Liver (tissue), 10 donors: Measurements from ENCODE around the gene CLIC5. TPM values are rescaled to one million over a fixed set of nuclear protein-coding genes. Genes with fewer than 3 reads are reported as not detected.

Experiments used
- DNase-seq: peaks from one replicate; pipeline ENCODE4 v3.0.0-alpha.2; 2017; ENCODE audit warnings: low spot score
- H3K27ac ChIP-seq, 2 donors: one replicate each; pipeline ENCODE4 v1.7.0; 2013; ENCODE audit warnings: inconsistent platforms in 2 of 2, low read length in 2 of 2, control low read depth in 1 of 2, low read depth in 1 of 2, mild to moderate bottlenecking in 1 of 2
- H3K27me3 ChIP-seq, 4 donors: one replicate each; pipeline versions ENCODE4 v1.6.1 to v1.7.0; 2013; ENCODE audit warnings: low read length in 3 of 4, inconsistent platforms in 1 of 4, mild to moderate bottlenecking in 1 of 4, moderate library complexity in 1 of 4; ENCODE audit not compliant: control insufficient read depth in 4 of 4, insufficient read depth in 4 of 4
- H3K36me3 ChIP-seq, 4 donors: one replicate each; pipeline versions ENCODE4 v1.6.1 to v1.7.0; 2013; ENCODE audit warnings: low read length in 3 of 4, mild to moderate bottlenecking in 3 of 4, low read depth in 1 of 4, moderate library complexity in 1 of 4; ENCODE audit not compliant: control insufficient read depth in 4 of 4, insufficient read depth in 3 of 4
- H3K4me1 ChIP-seq, 4 donors: one replicate each; pipeline versions ENCODE4 v1.6.1 to v1.7.0; 2013; ENCODE audit warnings: low read length in 3 of 4, mild to moderate bottlenecking in 3 of 4, moderate library complexity in 1 of 4; ENCODE audit not compliant: control insufficient read depth in 4 of 4, insufficient read depth in 4 of 4
- H3K4me3 ChIP-seq, 3 donors: one replicate each; pipeline versions ENCODE4 v1.6.1 to v1.7.0; 2013; ENCODE audit warnings: low read length in 3 of 3, control low read depth in 1 of 3, low read depth in 1 of 3, mild to moderate bottlenecking in 1 of 3
- H3K9ac ChIP-seq, 2 donors: one replicate each; pipeline ENCODE4 v1.7.0; 2013; ENCODE audit warnings: low read length in 2 of 2, mild to moderate bottlenecking in 2 of 2, moderate library complexity in 2 of 2, control low read depth in 1 of 2, low read depth in 1 of 2
- H3K9me3 ChIP-seq, 4 donors: one replicate each; pipeline versions ENCODE4 v1.6.1 to v1.7.0; 2013; ENCODE audit warnings: low read length in 3 of 4; ENCODE audit not compliant: control insufficient read depth in 4 of 4
- EGR1 ChIP-seq, 2 donors: IDR thresholded peaks; 2 replicates each; pipeline ENCODE4 v1.6.1; 2016 to 2018; ENCODE audit warnings: antibody characterized with exemption in 2 of 2, low read depth in 2 of 2
- FOXA1 ChIP-seq: IDR thresholded peaks from 2 replicates; pipeline ENCODE4 v1.6.1; 2016; ENCODE audit warnings: antibody characterized with exemption
- HNF4A ChIP-seq, 2 donors: conservative IDR thresholded peaks; 2 replicates each; pipeline ENCODE4 v1.6.1; 2016; ENCODE audit warnings: antibody characterized with exemption in 2 of 2, mild to moderate bottlenecking in 2 of 2
- HNF4G ChIP-seq: IDR thresholded peaks from 2 replicates; pipeline ENCODE4 v1.6.1; 2016; ENCODE audit warnings: antibody characterized with exemption
- JUND ChIP-seq, 2 donors: IDR thresholded peaks; 2 replicates each; pipeline ENCODE4 v1.6.1; 2016; ENCODE audit warnings: antibody characterized with exemption in 2 of 2
- YY1 ChIP-seq: IDR thresholded peaks from 2 replicates; pipeline ENCODE4 v1.6.1; 2016; ENCODE audit warnings: antibody characterized with exemption, mild to moderate bottlenecking
- WGBS: extraction: QIAGEN DNeasy Blood & Tissue Kit; methylation state at CpG from one replicate; pipeline ENCODE4 v1.1.7; 2013; 5-methylcytosine and 5-hydroxymethylcytosine counted together
- polyA plus RNA-seq, 2 donors: library from polyadenylated mRNA; stranded (reverse) in 1 of 2; unstranded in 1 of 2; fragments of 200-250 nt in 1 of 2; fragments of >200 nt in 1 of 2; fragmentation: Nextera tagmentation in 1 of 2; extraction: Ambion mirVana in 1 of 2; gene quantifications; one replicate each; pipeline versions ENCODE4 v1.2.1 to v1.2.3, GENCODE V29; 2013 to 2015
- small RNA-seq: library from RNA; depleted of rRNA; stranded (forward); fragments of <200 nt; gene quantifications from one replicate; pipeline ENCODE3, GENCODE V24; 2014
- total RNA-seq, 2 donors: library from RNA; depleted of rRNA; stranded (reverse); fragments of >200 nt; gene quantifications; one replicate each; pipeline ENCODE4 v1.2.3, GENCODE V29; 2014
- TF ChIP-seq, protein P1 (sequence below): IDR thresholded peaks from 2 replicates; pipeline ENCODE4 v1.6.1; 2016; ENCODE audit warnings: antibody characterized with exemption
- TF ChIP-seq, protein P2 (sequence below): IDR thresholded peaks from 2 replicates; pipeline ENCODE4 v1.6.1; 2016; ENCODE audit warnings: antibody characterized with exemption
- TF ChIP-seq, protein P3 (sequence below): IDR thresholded peaks from 2 replicates; pipeline ENCODE4 v1.6.1; 2016; ENCODE audit warnings: antibody characterized with exemption
- TF ChIP-seq, protein P4 (sequence below): fragments of 150-350 bp; IDR thresholded peaks from 2 replicates; pipeline ENCODE4 v1.5.1; 2017; ENCODE audit warnings: improper control_type of control experiment, low read depth, low read length; ENCODE audit not compliant: missing input control
- TF ChIP-seq, protein P5 (sequence below): IDR thresholded peaks from 2 replicates; pipeline ENCODE4 v1.6.1; 2016; ENCODE audit warnings: antibody characterized with exemption, mild to moderate bottlenecking
- donor health status: healthy.
- donor health status: healthy.
- donor health status: healthy.
- donor health status: healthy.
- donor health status: healthy.

Gene CLIC5
- total and polyA plus RNA-seq, 4 donors, result 0.05 to 0.33 (median 0.14) TPM

DNA sequence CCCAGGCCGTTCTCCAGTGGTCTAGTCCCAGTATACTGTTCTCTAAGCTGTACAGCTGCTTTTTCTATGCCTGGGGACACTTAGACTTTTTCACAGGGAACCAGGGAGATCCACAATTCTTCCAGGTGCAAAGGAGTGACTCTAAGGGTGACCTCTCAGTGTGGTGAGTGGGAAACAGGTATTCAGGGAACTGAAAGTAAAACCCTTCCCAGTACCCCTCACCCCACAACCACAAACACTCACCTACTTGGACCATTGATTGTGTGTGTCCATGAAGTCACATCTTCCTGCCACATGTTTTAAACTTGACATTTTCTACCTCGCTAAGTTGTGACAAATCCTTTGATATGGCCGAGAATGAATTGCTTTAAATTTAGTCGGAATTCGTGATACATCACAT lies 183.6 kb downstream of the CLIC5 start:
- H3K4me1 ChIP-seq, result no peaks in the 10 kb centered on the region
- no peaks in the 10 kb centered on the region for H3K27me3 ChIP-seq
- no peak for TF ChIP-seq HNF4A (conservative IDR thresholded peaks at IDR 0.05)
- TF ChIP-seq HNF4G, result no peak
- TF ChIP-seq, protein P1, sequence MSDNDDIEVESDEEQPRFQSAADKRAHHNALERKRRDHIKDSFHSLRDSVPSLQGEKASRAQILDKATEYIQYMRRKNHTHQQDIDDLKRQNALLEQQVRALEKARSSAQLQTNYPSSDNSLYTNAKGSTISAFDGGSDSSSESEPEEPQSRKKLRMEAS, result no peak
- TF ChIP-seq, protein P2, sequence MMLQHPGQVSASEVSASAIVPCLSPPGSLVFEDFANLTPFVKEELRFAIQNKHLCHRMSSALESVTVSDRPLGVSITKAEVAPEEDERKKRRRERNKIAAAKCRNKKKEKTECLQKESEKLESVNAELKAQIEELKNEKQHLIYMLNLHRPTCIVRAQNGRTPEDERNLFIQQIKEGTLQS, result no peak
- no peak for TF ChIP-seq FOXA1
- TF ChIP-seq JUND (IDR thresholded peaks at IDR 0.05), result no peak
- TF ChIP-seq, protein P3, sequence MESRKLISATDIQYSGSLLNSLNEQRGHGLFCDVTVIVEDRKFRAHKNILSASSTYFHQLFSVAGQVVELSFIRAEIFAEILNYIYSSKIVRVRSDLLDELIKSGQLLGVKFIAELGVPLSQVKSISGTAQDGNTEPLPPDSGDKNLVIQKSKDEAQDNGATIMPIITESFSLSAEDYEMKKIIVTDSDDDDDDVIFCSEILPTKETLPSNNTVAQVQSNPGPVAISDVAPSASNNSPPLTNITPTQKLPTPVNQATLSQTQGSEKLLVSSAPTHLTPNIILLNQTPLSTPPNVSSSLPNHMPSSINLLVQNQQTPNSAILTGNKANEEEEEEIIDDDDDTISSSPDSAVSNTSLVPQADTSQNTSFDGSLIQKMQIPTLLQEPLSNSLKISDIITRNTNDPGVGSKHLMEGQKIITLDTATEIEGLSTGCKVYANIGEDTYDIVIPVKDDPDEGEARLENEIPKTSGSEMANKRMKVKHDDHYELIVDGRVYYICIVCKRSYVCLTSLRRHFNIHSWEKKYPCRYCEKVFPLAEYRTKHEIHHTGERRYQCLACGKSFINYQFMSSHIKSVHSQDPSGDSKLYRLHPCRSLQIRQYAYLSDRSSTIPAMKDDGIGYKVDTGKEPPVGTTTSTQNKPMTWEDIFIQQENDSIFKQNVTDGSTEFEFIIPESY, result no peak
- TF ChIP-seq EGR1 (IDR thresholded peaks at IDR 0.05; ENCODE audit: low read depth in 2 of 2), result no peak
- TF ChIP-seq YY1, result no peak
- TF ChIP-seq, protein P4, sequence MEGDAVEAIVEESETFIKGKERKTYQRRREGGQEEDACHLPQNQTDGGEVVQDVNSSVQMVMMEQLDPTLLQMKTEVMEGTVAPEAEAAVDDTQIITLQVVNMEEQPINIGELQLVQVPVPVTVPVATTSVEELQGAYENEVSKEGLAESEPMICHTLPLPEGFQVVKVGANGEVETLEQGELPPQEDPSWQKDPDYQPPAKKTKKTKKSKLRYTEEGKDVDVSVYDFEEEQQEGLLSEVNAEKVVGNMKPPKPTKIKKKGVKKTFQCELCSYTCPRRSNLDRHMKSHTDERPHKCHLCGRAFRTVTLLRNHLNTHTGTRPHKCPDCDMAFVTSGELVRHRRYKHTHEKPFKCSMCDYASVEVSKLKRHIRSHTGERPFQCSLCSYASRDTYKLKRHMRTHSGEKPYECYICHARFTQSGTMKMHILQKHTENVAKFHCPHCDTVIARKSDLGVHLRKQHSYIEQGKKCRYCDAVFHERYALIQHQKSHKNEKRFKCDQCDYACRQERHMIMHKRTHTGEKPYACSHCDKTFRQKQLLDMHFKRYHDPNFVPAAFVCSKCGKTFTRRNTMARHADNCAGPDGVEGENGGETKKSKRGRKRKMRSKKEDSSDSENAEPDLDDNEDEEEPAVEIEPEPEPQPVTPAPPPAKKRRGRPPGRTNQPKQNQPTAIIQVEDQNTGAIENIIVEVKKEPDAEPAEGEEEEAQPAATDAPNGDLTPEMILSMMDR, result no peak
- TF ChIP-seq, protein P5, sequence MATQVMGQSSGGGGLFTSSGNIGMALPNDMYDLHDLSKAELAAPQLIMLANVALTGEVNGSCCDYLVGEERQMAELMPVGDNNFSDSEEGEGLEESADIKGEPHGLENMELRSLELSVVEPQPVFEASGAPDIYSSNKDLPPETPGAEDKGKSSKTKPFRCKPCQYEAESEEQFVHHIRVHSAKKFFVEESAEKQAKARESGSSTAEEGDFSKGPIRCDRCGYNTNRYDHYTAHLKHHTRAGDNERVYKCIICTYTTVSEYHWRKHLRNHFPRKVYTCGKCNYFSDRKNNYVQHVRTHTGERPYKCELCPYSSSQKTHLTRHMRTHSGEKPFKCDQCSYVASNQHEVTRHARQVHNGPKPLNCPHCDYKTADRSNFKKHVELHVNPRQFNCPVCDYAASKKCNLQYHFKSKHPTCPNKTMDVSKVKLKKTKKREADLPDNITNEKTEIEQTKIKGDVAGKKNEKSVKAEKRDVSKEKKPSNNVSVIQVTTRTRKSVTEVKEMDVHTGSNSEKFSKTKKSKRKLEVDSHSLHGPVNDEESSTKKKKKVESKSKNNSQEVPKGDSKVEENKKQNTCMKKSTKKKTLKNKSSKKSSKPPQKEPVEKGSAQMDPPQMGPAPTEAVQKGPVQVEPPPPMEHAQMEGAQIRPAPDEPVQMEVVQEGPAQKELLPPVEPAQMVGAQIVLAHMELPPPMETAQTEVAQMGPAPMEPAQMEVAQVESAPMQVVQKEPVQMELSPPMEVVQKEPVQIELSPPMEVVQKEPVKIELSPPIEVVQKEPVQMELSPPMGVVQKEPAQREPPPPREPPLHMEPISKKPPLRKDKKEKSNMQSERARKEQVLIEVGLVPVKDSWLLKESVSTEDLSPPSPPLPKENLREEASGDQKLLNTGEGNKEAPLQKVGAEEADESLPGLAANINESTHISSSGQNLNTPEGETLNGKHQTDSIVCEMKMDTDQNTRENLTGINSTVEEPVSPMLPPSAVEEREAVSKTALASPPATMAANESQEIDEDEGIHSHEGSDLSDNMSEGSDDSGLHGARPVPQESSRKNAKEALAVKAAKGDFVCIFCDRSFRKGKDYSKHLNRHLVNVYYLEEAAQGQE, result no peak
- no peak overlapping the region for H3K4me3 ChIP-seq
- DNase-seq, result no peak
- H3K9me3 ChIP-seq, result no peaks in the 10 kb centered on the region
- WGBS, result 86% methylated on average over 5 of the region's 5 CpGs
- H3K27ac ChIP-seq, result no peak overlapping the region
- no peaks in the 10 kb centered on the region for H3K36me3 ChIP-seq
- no peak overlapping the region for H3K9ac ChIP-seq

Small RNAs within 50 kb of the gene (small RNA-seq; reads per million reads assigned to genes)
- gene RNU6-754P, result not detected

Other genes with a start within 250 kb of the CLIC5 start
- 10 to 100 TPM in 1 of 2 donors, 1 to 10 TPM in 1; 5.8 to 12.6 TPM for gene ENPP4, start 114.1 kb upstream of the CLIC5 start, total RNA-seq
- gene ENPP4, start 114.1 kb upstream of the CLIC5 start, polyA plus RNA-seq, result 1 to 10 TPM; 3.6 to 3.8 TPM
- 1 to 10 TPM in 1 of 2 donors, under 1 TPM in 1; 0.59 to 3.2 TPM for gene ENPP5, start 155.1 kb upstream of the CLIC5 start, total RNA-seq
- gene ENPP5, start 155.1 kb upstream of the CLIC5 start, polyA plus RNA-seq, result under 1 TPM; 0.17 to 0.56 TPM